Amygdala (tissue), 56 donors: Measurements from ENCODE around the gene IL27RA.
"Not testable (repeated sequence)": the region's sequence is repeated elsewhere in the genome, so short reads cannot be mapped to it uniquely, and the experiment has no call there.

Experiments
- DNase-seq, 56 donors: peaks; one replicate each; lab custom pipeline; 2025; lab: John Stamatoyannopoulos, UW

IL27RA gene

GRCh38 chr19:13997631-13997962 lies 34.0 kb upstream of the IL27RA start:
- no peak for DNase-seq

- no peak for DNase-seq
These were observed 33.1 kb upstream of the IL27RA start for GRCh38 chr19:13998426-13998825.

GRCh38 chr19:13999085-13999484 lies 32.5 kb upstream of the IL27RA start:
- no peak for DNase-seq

GRCh38 chr19:14000691-14001375 lies 30.7 kb upstream of the IL27RA start:
- DNase-seq: no peak

- DNase-seq: peak in 3 of 56 donors; percentile 12 to 25 (median 16)
These were observed 28.9 kb upstream of the IL27RA start for GRCh38 chr19:14002571-14003250.

GRCh38 chr19:14003251-14004055 lies 28.1 kb upstream of the IL27RA start:
- peak in 1 of 56 donors; percentile 25 for DNase-seq

- peak in 42 of 56 donors; percentile 6 to 70 (median 32) for DNase-seq
These were observed 26.8 kb upstream of the IL27RA start for GRCh38 chr19:14004619-14005348.

GRCh38 chr19:14005349-14006084 lies 26.0 kb upstream of the IL27RA start:
- peak in 53 of 56 donors; percentile 10 to 87 (median 67) for DNase-seq

GRCh38 chr19:14006085-14006765 lies 25.3 kb upstream of the IL27RA start, which contains the start of gene RFX1:
TSS of gene RFX1 (minus strand) at chr19:14006320. CDS start at chr19:13993843, 12,477 bp downstream.
- DNase-seq: peak; percentile 93 to 100 (median 99)

- DNase-seq: peak in 13 of 56 donors; percentile 65 to 97 (median 92)
These were observed 24.6 kb upstream of the IL27RA start for GRCh38 chr19:14006766-14007562.

- DNase-seq: no peak
These were observed 19.1 kb upstream of the IL27RA start for GRCh38 chr19:14012378-14012915.

GRCh38 chr19:14015524-14016035 lies 16.0 kb upstream of the IL27RA start:
- no peak for DNase-seq

GRCh38 chr19:14019100-14019499 lies 12.5 kb upstream of the IL27RA start:
- DNase-seq: no peak

GRCh38 chr19:14019739-14020138 lies 11.8 kb upstream of the IL27RA start:
- not testable (repeated sequence) for DNase-seq

GRCh38 chr19:14021474-14021873 lies 10.1 kb upstream of the IL27RA start:
- DNase-seq: no peak

GRCh38 chr19:14022469-14022868 lies 9.1 kb upstream of the IL27RA start:
- DNase-seq: no peak

GRCh38 chr19:14023404-14024235 lies 7.9 kb upstream of the IL27RA start:
- DNase-seq: no peak
